NCI-H2227 (cell line): ENCODE data around the gene EIF4B.
A peak's percentile ranks its signal among the peaks of the same experiment; 100 is the strongest.
"Not testable (repeated sequence)": the region's sequence is repeated elsewhere in the genome, so short reads cannot be mapped to it uniquely, and the experiment has no call there.

ENCODE experiments used
- DNase-seq: peaks from one replicate; lab custom pipeline; 2025; ENCODE audit not compliant: unreplicated experiment; lab: John Stamatoyannopoulos, UW

The EIF4B gene

DNA sequence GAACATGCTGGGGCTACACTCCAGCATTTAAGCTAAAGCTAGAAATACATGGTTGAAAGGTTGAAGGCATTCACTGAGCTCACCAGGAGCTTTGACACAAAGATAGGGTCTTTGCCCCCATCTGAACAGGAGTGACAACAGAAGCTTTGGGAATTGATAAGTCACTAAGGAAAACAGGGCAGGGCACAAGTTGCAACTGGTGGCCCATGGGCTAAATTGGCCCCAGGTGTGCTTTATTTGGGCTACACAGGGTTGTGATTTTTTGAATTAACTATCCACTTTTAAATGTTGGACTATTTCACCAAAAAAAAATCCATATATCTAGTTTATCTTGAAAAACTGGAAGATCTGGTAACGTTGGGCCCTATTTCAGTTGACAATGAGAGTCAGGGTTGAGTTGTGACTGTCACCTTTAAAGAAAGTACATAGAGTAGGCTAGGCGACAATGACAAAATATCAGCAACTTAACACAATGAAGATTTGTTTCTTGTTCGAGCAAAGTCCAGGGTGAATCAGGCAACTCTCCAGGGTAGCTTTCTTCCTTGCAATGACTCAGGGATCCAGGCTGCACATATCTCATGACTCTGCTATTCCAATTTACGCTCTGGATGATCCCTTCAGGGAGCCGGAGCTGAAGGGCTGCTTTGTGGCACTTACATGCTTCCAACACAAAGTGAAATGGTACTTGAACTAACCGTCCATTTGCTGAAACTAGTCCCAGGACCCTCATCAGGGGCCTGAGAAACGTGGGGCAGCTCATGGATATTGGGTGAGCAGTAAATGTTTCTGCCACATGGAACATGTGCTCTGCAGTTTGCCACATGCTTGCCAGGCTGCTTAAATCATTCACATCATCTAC, 13.3 kb upstream of the EIF4B start:
- no peak for DNase-seq

DNA sequence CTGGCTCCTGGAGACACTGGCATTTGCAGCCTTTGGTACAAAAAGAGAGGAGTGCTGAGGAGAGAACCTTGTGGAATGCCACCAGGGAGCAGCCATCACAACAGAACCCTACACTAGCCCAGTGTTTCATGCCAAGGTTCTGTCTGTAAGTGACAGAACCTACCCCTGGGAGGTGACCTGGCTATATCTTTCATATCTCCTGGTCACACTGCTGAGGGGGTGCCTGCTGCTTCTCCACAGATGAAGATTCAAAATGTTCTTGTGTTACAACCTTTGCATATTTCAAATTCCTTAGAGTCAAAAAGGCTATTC, 12.7 kb upstream of the EIF4B start:
- DNase-seq = no peak

- DNase-seq = peak; percentile 46
These were observed 2.1 kb upstream of the EIF4B start for GRCh38 chr12:53004178-53004577.

DNA sequence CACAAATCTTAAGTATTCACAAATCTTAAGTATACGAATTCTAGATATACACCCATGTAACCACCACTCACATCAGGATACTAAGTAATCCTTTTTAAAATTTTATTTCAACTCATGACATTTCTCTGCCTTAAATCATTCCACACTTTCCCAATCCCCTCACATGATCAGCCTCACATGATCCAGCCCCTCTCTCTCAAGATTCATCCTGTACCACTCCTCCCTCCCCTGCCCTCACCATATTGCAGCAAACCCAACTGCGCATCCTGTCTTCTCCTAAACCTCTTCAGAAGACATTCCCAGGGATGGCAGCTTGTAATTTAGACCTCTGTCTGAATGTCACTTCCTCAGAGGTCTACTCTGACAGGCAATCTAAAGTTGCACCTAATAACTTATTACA, 1.7 kb upstream of the EIF4B start:
- peak; percentile 71 for DNase-seq

- peak; percentile 33 for DNase-seq
These were observed 856 bp upstream of the EIF4B start for GRCh38 chr12:53005215-53005985.

GRCh38 chr12:53006810-53007309, 604 bp downstream of the EIF4B start:
- peak; percentile 75 for DNase-seq

DNA sequence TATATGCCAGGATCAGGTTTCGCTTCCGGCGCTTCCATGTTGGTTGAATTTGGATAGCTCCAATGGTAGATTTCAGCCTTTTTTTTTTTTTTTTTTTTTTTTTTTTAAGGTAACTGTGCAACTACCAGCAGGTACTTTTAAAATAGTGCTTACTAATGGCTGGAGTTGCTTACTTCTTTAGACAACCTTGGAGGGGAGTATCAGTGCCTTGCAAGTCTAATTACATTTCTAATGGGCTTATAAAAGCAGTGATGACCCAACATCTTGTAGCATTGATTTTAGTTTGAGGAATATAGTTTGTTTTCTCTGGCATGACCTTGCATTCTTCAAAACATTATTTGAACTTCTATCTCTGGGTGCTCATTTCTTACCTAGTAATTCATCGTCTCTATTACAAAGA, 1.1 kb downstream of the EIF4B start:
- no peak for DNase-seq

DNA sequence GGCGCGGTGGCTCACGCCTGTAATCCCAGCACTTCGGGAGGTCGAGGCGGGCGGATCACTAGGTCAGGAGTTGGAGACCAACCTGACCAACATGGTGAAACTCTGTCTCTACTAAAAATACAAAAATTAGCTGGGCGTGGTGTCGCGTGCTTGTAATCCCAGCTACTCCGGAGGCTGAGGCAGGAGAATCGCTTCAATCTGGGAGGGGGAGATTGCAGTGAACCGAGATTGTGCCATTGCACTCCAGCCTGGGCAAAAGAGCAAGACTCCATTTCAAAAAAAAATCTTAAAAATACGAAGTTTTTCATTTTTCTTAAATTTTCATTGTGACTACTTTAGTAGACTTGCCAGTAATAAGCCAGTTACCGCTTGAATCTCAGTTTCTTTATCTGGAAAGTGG, 2.5 kb downstream of the EIF4B start:
- not testable (repeated sequence) for DNase-seq

DNA sequence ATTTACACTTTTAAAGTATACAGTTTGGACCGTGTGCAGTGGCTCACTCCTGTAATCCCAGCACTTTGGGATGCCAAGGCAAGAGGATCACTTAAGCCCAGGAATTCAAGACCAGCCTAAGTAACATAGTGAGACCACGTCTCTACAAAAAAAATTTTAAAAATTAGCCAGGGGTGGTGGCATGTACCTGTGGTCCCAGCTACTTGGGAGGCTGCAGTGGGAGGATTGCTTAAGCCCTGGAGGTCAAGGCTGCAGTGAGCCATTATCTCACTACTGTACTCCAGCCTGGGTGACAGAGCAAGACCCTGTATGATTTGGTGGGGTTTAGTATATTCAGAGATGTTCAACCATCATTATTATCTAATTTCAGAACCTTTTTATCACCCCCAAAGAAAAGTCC, 4.7 kb downstream of the EIF4B start:
- no peak for DNase-seq

- no peak for DNase-seq
These were observed 5.6 kb downstream of the EIF4B start for GRCh38 chr12:53011889-53012288.

DNA sequence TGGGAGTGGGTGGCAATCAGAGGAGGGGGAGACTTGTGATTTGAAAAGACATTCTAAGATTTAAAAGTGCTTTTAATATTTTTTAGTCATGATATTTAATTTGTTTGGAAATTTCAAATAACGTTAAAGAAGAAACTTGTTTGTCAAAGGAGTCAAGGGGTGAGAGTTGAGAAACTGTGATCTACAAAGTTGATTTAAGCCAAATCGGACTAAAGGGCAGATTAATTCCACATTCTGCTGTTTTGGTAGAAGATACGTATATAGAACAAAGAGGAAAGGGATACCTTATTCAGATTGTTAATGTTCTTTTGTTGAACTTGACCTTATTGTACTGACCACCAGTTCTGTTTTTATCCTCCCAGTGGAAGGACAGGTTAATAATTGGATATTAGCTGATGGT, 6.7 kb downstream of the EIF4B start:
- DNase-seq = no peak

DNA sequence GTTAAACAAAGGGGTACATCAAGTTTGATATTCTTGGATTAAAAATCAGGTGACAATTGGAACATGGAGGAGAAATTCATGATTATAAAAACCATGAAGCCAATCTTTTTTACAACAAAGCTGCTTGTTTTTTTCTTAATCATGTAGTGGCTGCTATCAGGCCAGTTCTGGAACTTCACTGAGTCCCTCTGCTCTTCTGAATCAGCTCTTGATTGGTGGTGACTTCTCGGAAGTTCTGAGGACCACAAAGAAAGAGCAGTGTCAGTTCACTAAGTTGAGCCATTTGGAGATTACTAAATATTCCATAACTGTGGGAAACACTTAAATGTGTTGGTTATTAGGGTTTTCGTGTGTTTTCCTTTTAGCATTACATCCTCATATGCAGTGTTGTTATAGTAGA, 8.5 kb downstream of the EIF4B start:
- no peak for DNase-seq

GRCh38 chr12:53025250-53025649, 19.0 kb downstream of the EIF4B start:
- DNase-seq = no peak

DNA sequence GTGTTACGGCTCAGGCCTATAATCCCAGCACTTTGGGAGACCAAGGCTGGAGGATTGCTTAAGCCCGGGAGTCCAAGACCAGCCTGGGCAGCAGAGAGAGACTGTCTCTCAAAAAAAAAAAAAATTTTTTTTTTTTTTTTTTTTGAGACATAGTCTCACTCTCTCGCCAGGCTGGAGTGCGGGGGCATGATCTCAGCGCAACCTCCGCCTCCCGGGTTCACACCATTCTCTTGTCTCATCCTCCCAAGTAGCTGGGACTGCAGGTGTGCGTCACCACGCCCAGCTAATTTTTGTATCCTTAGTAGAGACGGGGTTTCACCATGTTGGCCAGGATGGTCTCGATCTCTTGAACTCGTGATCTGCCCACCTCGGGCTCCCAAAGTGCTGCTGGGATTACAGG, 20.8 kb downstream of the EIF4B start:
- not testable (repeated sequence) for DNase-seq

GRCh38 chr12:53031616-53032015, 25.4 kb downstream of the EIF4B start:
- DNase-seq = no peak

- DNase-seq = not testable (repeated sequence)
These were observed 27.6 kb downstream of the EIF4B start for GRCh38 chr12:53033832-53034231.

DNA sequence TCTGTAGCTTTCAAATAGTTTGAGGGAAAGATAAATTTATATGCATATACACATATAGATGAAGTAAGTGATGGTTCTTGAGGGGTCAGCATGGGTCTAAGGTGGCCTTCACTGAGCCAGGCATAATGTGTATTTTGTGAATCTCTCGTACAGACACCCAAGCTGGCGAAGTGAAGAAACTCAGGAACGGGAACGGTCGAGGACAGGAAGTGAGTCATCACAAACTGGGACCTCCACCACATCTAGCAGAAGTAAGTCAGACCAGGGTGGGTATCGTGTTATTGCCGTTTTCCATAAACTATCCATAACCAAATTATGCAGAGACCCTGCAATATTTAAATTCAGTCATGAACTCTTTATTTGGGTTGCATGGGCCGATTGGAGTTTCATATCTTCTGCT, 28.2 kb downstream of the EIF4B start:
- DNase-seq = no peak

DNA sequence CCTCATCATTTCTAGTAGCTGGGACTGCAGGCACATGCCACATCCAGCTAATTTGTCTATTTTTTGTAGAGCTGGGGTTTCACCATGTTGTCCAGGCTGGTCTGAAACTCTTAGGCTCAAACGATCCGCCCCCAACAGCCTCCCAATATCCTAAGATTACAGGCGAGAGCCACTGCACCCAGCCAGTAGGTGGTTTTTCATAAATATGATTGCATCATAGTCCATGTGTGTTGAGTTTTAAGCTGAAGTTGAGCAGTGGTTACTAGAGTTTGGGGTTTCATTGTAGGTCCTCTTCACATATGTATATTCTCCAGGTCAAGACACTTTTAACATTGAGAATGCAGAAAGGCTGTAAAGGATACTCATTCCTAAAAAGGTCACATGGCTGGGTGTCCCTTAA, 30.5 kb downstream of the EIF4B start:
- DNase-seq = no peak

GRCh38 chr12:53039851-53040250, 33.6 kb downstream of the EIF4B start:
- no peak for DNase-seq

DNA sequence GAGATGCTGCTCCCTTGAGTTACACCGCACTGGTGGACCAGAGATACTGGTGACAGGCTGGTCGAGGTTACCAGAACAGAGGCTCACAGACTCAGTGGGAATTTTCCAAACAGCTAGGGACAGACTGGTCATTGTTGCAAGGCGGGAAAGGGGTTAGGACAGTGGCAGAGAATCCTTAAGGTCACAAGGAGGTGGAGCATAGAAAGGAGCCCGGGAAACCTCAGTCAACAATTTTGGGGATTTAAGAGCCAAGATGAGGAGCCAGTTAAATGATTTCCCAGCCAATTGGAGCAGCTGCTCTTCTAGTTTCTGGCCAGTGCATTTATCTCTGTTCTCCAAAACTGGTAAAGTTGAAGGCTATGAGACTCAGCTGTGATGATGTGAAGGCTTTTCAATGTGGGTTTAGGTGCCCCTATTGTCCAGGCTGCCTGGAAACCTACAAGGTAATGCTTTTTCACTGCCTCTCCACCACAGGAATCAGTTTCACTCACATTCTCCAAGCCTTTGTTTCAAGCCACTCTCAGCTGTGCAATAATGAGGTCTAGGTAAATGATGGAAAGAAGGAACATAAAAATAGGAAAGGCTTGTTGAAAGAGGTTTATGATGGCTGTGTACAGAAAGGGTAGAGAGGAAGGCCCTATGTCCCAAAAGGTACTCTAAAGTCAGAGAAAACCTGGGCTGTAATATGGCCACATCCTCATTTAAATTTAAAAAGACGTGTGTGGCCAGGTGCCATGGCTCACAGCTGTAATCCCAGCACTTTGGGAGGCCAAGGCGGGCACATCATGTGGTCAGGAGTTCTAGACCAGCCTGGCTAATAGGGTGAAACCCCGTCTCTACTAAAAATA, 36.6 kb downstream of the EIF4B start:
- DNase-seq = no peak

- no peak for DNase-seq
These were observed 37.9 kb downstream of the EIF4B start for GRCh38 chr12:53044052-53044581.
